Gastrocnemius medialis (tissue), 4 donors: ENCODE results near the gene ZFP14. TPM values are rescaled to one million over a fixed set of nuclear protein-coding genes. Genes with fewer than 3 reads are reported as not detected.

ENCODE experiments used
- ATAC-seq, 2 donors: fragments of 150-250 bp; one replicate each; pipeline ENCODE4 v1.9.1; 2016
- DNase-seq, 2 donors: peaks; one replicate each; pipeline ENCODE4 v3.0.0-alpha.2; 2019
- H3K27ac ChIP-seq, 4 donors: fragments of 200-600 bp; sonication (generic); 1 replicate in 1 of 4; 2 replicates in 3 of 4; pipeline ENCODE4 v1.5.1; 2016 to 2018; ENCODE audit warnings: mild to moderate bottlenecking in 2 of 4, moderate library complexity in 1 of 4
- H3K27me3 ChIP-seq, 3 donors: fragments of 200-600 bp; sonication (generic) in 2 of 3; 1 replicate in 1 of 3; 2 replicates in 2 of 3; pipeline versions ENCODE4 v1.5.1 to v1.6.0; 2016 to 2019; ENCODE audit warnings: mild to moderate bottlenecking in 1 of 3, moderate library complexity in 1 of 3
- H3K36me3 ChIP-seq, 2 donors: fragments of 200-600 bp; sonication (generic) in 1 of 2; one replicate each; pipeline ENCODE4 v1.5.1; 2017 to 2018
- H3K4me1 ChIP-seq, 2 donors: fragments of 200-600 bp; sonication (generic) in 1 of 2; one replicate each; pipeline ENCODE4 v1.5.1; 2016 to 2017; ENCODE audit warnings: mild to moderate bottlenecking in 2 of 2
- H3K4me3 ChIP-seq, 4 donors: fragments of 200-600 bp; sonication (generic) in 3 of 4; 1 replicate in 1 of 4; 2 replicates in 3 of 4; pipeline ENCODE4 v1.5.1; 2016 to 2019; ENCODE audit warnings: mild to moderate bottlenecking in 2 of 4
- H3K9me3 ChIP-seq, 3 donors: fragments of 200-600 bp; sonication (generic) in 2 of 3; 1 replicate in 1 of 3; 2 replicates in 2 of 3; pipeline ENCODE4 v1.5.1; 2016 to 2019
- POLR2A ChIP-seq, 2 donors: fragments of 450-650 bp; IDR thresholded peaks; one replicate each; pipeline ENCODE4 v1.6.1; 2017; ENCODE audit warnings: antibody characterized with exemption in 2 of 2, mild to moderate bottlenecking in 2 of 2, moderate library complexity in 2 of 2
- in situ Hi-C, 4 donors: fragments of 200-750 bp; cut with MboI; loops; one replicate each; pipeline versions ENCODE4 v1.15.0 to v1.8.0; 2017; ENCODE audit warnings: low sequenced_read_pairs in 4 of 4
- intact Hi-C: fragments of 100-400 bp; cut with DNase I; formaldehyde crosslinking; loops from one replicate; pipeline ENCODE4 v1.15.1; 2023; ENCODE audit warnings: low total_unique reads
- total RNA-seq, 4 donors: library from RNA; depleted of rRNA; stranded (reverse); fragments of >200 nt; gene quantifications; one replicate each; pipeline versions ENCODE4 v1.1.0 to v1.2.3, GENCODE V29; 2016
- TF ChIP-seq, protein P1 (sequence below), 5 experiments: fragments of 450-650 bp in 3 of 5; fragments of 200-600 bp in 2 of 5; sonication (generic) in 2 of 5; IDR thresholded peaks in 4 of 5; conservative IDR thresholded peaks in 1 of 5; 1 replicate in 4 of 5; 2 replicates in 1 of 5; pipeline ENCODE4 v1.5.1; 2016 to 2019; ENCODE audit warnings: antibody characterized with exemption in 5 of 5, mild to moderate bottlenecking in 3 of 5, moderate library complexity in 3 of 5

The ZFP14 gene
- total RNA-seq, result 1 to 10 TPM in 1 of 4 donors, under 1 TPM in 3; 0.67 to 1.9 (median 0.74) TPM

DNA sequence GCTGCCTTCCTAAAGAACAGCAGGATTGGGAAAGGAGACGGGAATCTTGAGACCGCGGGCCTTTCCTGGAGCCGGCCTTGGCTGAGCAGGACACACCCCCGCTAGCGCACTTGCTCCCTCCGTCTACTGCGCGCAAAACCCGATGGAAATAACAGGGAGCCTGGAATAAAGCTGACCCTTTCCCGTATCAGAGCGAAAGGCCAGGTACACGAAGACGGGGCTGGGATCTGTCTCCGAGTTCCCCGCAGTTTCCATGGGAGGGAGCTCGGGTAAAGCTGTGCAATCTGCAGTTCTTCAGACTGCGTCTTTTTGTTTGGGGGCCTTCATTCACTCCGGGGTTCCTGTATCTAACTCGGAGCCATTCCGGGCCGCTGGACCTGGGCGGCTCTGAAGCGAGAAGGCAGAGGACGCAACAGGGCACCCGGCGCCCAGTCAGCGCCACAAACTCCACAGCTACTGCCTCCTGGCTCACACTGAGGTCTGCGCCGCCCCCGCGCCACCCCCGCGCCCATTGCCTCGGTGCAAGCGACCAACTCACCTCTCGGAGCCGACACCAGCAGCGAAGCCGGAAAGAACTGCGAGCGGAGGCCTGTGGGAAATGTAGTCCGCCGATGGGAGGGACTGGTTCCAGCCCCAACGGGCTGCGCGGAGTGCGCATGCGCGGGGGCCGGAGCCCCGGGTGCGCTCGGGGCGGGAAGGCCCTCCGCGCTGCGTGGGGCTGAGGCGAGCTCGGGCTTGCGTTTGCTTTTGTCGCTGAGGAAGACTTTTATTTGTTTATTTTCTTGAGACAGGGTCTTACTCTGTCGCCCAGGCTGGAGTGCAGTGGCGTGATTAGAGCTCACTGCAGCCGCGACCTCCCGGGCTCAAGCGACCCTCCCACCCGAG is at the start of gene ZFP14:
ZFP14 (minus strand) TSS at position 577 of the 885 bp plus-strand sequence. CDS start 11,309 bp downstream, outside the sequence.
- in situ Hi-C loops, result no loop called here

DNA sequence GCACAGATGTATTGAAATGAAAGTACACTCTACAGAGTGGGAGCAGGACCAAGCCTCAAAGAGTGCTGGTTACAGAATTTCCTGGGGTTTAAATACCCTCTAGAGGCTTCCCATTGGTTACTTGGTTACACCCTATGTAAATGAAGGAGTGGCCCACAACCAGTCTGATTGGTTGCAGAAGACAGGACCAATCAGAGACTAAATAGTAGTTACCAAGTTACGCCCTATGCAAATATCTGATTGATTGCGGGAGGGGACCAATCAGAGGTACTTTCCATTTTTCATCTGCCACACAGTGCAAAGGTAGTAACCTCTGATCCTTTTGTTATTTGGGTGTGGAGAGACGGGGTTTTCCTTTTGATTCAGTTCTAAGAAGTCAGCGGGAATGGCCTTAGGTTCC is 44.9 kb upstream of the ZFP14 start:
- DNase-seq (no peak), ATAC-seq (no peak)
- Histone ChIP-seq H3K27ac (no peak overlapping the region), H3K36me3 (no peaks in the 10 kb centered on the region), H3K4me3 (no peak overlapping the region), H3K9me3 (no peaks in the 10 kb centered on the region), H3K4me1 (no peaks in the 10 kb centered on the region), H3K27me3 (peaks cover 0 to 29% (median 12%) of the 10 kb centered on the region in 3 donors)
- in situ Hi-C loops, result no loop called here
- TF ChIP-seq POLR2A (IDR thresholded peaks at IDR 0.05), result no peak
- TF ChIP-seq, protein P1, sequence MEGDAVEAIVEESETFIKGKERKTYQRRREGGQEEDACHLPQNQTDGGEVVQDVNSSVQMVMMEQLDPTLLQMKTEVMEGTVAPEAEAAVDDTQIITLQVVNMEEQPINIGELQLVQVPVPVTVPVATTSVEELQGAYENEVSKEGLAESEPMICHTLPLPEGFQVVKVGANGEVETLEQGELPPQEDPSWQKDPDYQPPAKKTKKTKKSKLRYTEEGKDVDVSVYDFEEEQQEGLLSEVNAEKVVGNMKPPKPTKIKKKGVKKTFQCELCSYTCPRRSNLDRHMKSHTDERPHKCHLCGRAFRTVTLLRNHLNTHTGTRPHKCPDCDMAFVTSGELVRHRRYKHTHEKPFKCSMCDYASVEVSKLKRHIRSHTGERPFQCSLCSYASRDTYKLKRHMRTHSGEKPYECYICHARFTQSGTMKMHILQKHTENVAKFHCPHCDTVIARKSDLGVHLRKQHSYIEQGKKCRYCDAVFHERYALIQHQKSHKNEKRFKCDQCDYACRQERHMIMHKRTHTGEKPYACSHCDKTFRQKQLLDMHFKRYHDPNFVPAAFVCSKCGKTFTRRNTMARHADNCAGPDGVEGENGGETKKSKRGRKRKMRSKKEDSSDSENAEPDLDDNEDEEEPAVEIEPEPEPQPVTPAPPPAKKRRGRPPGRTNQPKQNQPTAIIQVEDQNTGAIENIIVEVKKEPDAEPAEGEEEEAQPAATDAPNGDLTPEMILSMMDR (IDR thresholded peaks at IDR 0.05 in 4 of 5, conservative IDR thresholded peaks at IDR 0.05 in 1 of 5), result no peak
- intact Hi-C loops, result no loop called here

More for the DNA sequence above, at the start of gene ZFP14:
- intact Hi-C loops, result loop anchor here (1.0 to 5.0 kb wide), 3 partner anchors 110 to 288 kb away; partner anchors contain the start of genes ZNF461, ZNF529 and ZNF566
- Histone ChIP-seq H3K27ac (peak within 1 kb of the TSS; percentile 72 to 84 (median 78)), H3K27me3 (no peaks in the 10 kb centered on the region), H3K4me3 (peak within 1 kb of the TSS; percentile 67 to 93 (median 84)), H3K36me3 (no peaks in the 10 kb centered on the region), H3K4me1 (peaks cover 11 to 17% of the 10 kb centered on the region in 2 donors), H3K9me3 (no peaks in the 10 kb centered on the region)
- ATAC-seq, result peak; percentile 99
- TF ChIP-seq, protein P1 (IDR thresholded peaks at IDR 0.05 in 4 of 5, conservative IDR thresholded peaks at IDR 0.05 in 1 of 5), result peak in 1 of 5 experiments; percentile 9
- TF ChIP-seq POLR2A (IDR thresholded peaks at IDR 0.05), result peak; percentile 39 to 53
- peak; percentile 84 to 87 for DNase-seq

DNA sequence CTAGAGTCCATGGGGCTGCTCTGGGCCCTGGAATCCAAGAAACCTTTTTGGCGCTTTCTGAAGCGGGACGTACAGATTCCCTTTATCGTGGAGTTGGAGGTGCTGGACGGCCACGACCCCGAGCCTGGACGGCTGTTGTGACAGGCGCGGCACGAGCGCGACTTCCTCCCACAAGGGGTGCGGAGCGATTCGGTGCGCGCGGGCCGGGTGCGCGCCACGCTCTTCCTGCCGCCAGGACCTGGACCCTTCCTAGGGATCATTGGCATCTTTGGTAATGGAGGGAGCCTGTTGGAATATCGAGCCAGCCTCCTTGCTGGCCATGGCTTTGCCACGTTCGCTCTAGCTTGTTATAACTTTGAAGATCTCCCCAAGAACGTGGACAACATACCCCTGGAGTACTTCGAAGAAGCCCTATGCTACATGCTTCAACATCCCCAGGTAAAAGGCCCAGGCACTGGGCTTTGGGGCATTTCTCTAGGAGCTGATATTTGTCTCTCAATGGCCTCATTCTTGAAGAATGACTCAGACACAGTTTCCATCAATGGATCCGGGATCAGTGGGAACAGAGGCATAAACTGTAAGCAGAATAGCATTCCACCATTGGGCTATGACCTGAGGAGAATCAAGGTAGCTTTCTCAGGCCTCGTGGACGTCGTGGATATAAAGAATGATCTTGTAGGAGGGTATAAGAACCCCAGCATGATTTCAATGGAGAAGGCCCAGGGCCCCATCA is 42.9 kb upstream of the ZFP14 start:
- intact Hi-C loops, result no loop called here
- Histone ChIP-seq H3K9me3 (no peaks in the 10 kb centered on the region), H3K27me3 (peaks cover 0 to 29% (median 12%) of the 10 kb centered on the region in 3 donors), H3K4me1 (peaks cover 8 to 9% of the 10 kb centered on the region in 2 donors), H3K27ac (no peak overlapping the region), H3K36me3 (no peaks in the 10 kb centered on the region), H3K4me3 (peak overlapping the region; percentile 32 to 59 (median 46))
- no peak for DNase-seq
- TF ChIP-seq, protein P1 (IDR thresholded peaks at IDR 0.05 in 4 of 5, conservative IDR thresholded peaks at IDR 0.05 in 1 of 5), result no peak
- TF ChIP-seq POLR2A (IDR thresholded peaks at IDR 0.05), result no peak
- in situ Hi-C loops, result no loop called here
- ATAC-seq, result no peak

DNA sequence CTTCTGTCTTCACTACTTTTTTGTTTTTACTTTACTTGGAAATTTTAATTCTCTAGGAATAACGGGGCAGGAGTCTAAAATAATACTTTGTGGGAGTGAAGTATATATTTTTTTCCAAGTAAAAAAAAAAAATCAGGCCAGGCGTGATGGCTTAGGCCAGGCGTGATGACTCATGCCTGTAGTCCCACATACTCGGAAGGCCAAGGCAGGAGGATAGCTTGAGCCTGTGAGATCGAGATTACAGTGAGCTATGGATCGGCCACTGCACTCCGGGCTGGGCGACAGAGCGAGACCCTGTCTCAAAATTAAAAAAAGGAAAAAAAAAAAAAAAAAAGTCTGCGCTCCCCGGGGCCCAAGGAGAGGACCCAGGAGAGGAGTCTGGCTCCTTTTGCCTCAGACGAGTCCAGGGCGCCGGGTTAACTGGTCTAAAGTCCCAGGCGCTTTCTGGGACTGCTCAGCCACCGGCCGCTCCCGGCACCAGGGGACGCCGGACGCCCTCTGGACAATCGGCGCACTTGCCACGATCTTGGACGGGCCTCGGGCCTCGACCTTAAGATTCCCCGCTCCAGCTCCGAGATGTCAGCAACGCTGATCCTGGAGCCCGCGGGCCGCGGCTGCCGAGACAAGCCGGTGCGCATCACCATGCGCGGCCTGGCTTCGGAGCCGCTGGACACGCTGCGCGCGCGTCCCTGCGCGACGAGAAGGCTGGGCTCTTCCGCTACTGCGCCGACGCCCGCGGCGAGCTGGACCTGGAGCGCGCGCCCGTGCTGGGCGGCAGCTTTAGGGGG is 42.2 kb upstream of the ZFP14 start:
- intact Hi-C loops (no loop called here), in situ Hi-C loops (no loop called here)
- Histone ChIP-seq H3K27me3 (peaks cover 0 to 29% (median 12%) of the 10 kb centered on the region in 3 donors), H3K4me3 (peak overlapping the region; percentile 32 to 59 (median 46)), H3K4me1 (peaks cover 8 to 9% of the 10 kb centered on the region in 2 donors), H3K27ac (peak overlapping the region in 1 of 4 donors; percentile 18), H3K36me3 (no peaks in the 10 kb centered on the region), H3K9me3 (no peaks in the 10 kb centered on the region)
- DNase-seq (no peak), ATAC-seq (no peak)
- TF ChIP-seq, protein P1 (IDR thresholded peaks at IDR 0.05 in 4 of 5, conservative IDR thresholded peaks at IDR 0.05 in 1 of 5), result no peak
- no peak for TF ChIP-seq POLR2A (IDR thresholded peaks at IDR 0.05)
